ENCODE measurements around the gene DOLK.
"Not testable (repeated sequence)": the region's sequence is repeated elsewhere in the genome, so short reads cannot be mapped to it uniquely, and the experiment has no call there.

DOLK gene

DNA sequence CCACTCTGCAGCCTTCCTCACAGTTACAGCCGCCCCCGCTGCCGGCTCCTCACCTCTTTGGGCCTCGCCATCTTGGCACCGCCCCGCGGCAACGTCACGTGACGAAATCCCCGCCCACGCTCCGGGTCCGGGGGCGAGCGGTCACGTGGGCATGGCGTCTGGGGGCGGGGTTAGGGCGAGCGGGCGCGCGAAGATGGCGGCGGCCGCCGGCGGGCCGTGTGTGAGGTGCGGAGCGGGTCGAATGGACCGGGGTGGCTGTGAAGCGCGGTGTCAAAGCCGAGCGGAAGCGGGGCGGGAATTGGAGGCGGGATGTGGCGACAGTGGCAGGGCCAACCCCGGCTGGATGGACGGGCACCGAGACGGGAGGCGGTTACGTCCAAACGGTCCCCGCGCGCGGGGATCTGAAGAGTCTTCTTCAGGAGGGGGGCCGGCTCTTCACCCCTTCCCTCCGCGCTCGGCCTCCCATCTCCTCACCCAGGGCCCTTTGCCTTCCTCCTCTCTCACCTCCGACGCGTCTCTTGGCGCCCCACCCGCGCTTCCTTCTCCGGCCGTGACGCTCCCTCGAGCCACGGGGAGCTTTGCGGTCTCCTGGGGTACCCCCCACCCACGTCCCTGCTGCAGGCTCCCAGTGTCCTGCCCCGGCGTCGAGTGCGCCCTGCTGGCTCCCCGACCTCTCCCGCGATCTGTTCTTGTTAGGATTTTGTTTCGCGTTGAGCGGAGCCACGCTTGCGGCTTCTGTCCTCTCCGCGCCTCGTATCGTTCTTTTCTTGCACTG is at the start of gene DOLK, which contains the start of gene NUP188:
Gene DOLK, minus strand, starts transcription at position 77 of the 775 bp plus-strand sequence. CDS start 300 bp downstream, outside the sequence.
Gene NUP188, plus strand, starts transcription at position 173 of the 775 bp plus-strand sequence. Its CDS starts 21 bp downstream, at position 194.
- peak; percentile 44 for DNase-seq (ENCODE audit: low read depth)

DNA sequence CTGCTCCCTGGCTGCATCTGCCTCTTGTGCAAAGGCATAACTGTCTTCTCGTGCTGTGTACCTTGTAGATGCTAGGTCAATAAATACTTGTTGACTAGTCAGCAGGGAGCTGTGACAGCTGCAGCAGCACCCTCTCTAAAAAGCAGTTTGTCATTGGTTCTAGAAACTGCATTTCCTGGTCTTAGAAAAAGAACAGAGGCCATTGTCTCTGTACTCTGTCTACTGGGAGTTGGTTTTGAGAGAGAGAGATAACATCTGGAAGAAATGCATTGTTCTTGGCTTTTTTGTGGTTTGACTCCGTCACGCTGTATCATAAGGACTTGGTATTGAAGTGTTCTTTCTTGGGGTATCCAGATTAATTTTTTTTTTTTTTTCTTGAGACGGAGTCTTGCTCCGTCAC is 48.4 kb upstream of the DOLK start:
- DNase-seq (ENCODE audit: low read depth) = no peak

DNA sequence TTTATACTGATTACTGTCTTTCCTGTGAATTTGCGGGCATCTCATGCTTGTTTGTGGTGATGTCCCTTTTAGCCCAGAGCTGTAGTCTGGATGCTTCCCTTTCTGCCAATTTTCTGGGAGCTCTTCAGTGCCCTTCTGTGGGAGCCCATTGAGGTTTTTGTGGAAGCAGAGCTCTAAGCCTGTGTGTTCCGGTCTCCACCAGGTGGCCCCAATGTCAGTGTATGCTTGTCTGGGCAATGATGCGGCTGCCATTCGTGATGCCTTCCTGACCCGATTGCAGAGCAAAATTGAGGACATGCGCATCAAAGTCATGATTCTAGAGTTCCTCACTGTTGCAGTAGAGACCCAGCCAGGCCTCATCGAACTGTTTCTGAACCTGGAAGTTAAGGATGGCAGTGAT is 45.6 kb upstream of the DOLK start:
- no peak for DNase-seq (ENCODE audit: low read depth)

DNA sequence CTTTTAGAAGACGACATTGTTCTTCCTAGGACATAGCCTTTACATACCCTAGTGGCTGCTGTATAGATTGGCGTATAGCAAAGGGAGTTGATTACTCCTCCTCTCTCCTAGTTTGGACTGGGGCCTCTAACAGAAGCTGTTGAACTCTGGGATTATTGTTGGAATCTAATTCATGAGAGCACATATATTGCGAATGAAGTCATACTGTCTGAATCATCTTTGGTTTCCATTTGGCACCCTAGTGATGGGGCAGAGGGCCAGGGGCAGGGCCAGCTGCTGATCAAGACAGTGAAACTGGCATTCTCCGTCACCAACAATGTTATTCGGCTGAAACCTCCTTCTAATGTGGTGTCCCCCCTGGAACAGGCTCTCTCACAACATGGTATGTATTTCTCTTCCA is 40.4 kb upstream of the DOLK start:
- peak; percentile 74 for DNase-seq (ENCODE audit: low read depth)

DNA sequence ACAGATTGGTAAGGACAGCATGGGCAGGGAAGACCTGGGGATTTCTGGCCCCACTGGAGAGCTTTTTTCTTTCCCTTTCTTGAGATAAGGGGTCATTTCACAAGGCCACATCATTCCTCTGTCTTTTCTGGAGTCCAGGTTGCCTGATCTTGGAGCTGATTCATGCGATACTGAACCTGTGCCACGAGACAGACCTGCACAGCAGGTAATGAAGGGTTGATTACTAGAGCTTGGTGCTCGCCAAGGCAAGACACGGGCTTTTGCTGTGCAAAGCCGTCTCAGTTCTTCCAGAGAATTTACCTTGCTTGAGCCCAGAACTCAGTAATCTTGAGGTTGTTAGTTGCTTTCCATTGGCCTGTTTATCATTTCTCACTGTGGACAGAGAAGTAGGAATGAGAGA is 39.3 kb upstream of the DOLK start:
- no peak for DNase-seq (ENCODE audit: low read depth)

DNA sequence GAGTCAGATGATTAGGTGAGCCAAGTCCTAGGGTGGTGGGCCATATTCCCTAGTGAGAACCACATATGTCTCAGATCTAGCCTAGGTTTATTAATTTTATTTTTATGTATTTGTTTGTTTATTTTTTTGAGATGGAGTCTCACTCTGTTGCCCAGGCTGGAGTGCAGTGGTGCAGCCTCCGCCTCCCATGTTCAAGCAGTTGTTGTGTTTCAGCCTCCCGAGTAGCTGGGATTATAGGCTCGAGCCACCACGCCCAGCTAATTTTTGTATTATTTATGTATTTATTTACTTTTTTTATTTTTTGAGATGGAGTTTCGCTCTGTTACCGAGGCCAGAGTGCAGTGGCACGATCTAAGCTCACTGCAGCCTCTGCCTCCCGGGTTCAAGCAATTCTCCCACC is 36.1 kb upstream of the DOLK start:
- no peak for DNase-seq (ENCODE audit: low read depth)

DNA sequence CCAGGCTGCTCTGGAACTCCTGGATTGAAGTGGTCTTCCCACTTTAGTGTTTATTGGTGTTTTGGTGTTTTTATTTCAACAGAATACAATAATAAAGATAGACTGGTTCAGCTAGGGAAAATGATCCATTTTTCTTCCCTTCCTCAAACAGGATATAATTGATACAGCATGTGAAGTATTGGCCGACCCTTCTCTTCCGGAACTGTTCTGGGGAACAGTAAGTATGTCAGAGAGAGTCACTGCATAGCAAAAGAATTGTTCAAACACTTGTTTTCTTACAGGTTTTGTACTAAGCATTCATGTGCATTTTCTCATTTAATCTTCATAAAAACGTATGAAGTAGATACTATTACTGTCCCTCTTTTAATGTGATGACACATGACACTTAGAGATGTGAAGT is 31.7 kb upstream of the DOLK start:
- no peak for DNase-seq (ENCODE audit: low read depth)

DNA sequence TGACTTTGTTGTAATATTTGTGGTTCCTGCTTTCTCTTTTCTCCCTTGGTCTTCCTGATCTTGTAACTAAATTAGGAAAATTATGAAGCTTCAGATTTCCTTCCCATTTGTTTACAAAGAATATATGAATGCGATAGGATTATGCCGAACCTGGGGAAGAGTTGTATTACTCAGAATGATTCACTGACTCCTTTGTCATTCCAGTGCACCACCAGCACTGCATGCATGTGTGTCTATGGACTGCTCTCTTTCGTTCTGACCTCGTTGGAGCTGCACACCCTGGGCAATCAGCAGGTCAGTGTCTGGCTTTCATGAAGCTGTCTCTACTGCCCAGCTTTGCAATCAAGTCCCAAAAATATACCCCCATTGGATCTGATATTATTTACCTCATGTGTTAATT is 25.6 kb upstream of the DOLK start:
- DNase-seq (ENCODE audit: low read depth) = no peak

DNA sequence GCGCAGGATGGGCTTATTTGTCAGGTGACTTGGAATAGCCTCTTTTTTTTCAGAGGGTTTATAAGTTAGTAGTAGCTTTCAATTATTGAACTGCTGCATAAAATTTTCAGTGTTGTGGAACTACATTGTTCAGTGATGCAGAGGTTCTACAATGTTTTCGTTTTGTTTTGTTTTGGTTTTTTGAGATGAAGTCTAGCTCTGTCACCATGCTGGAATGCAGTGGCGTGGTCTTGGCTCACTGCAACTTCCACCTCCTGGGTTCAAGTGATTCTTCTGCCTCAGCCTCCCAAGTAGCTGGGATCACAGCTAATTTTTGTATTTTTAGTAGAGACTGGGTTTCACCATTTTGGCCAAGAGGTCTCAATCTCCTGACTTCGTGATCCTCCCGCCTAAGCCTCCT is 22.1 kb upstream of the DOLK start:
- no peak for DNase-seq (ENCODE audit: low read depth)

DNA sequence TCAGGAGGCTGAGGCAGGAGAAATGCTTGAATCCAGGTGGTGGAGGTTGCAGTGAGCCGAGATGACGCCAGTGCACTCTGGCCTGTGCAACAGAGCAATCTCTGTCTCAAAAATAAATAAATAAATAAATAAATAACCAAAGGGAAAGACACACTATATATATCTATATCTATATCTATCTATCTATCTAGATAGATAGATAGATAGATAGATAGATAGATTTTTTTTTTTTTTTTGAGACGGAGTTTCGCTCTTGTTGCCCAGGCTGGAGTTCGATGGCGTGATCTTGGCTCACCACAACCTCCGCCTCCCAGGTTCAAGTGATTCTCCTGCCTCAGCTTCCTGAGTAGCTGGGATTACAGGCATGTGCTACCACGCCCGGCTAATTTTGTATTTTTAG is 14.0 kb upstream of the DOLK start:
- DNase-seq (ENCODE audit: low read depth) = not testable (repeated sequence)

DNA sequence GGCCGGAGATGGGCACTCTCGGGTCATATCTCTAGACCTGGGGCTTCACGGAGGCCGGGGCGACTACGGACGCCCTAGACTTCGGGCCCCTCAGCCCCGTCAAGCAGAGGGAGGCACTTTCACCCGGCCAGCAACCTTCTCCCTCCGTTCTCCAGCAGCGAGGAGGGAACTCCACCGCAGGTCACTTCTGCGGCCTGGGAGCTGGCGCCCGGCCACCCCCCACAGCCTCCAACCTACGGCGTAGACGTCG is 201 bp downstream of the DOLK start:
- DNase-seq (ENCODE audit: low read depth) = no peak

DNA sequence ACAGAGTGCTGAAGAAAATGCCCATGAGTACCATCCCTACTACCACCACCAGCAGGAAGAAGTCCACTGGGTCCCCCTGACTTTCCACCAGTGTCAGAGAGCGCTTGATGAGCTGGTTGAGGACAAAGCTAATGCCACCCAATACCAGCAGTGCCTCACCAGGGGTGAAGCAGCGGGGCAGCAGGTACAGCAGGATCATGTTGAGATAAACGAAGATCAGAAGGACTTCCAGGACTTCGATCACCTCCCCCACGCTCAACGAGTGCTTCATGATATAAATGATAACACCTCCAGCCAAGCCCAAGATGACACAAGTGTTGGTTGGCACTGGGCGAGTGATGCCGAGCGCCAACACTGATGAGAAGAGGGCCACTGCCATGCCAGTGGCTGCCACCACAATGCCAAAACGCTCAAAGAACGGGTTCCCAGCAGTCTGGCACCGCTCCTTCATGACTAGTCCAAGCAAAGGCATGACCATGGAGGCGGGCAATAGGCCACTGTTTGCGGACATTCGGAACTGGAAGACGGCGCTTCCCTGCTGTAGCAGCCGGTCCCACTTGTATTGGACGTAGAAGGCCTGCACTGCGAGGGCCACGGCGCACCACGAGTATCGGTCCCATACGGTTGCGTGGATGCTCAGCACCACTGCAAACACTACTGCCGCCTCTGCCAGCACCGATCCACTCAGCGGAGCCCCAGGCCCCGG is 679 bp downstream of the DOLK start:
- no peak for DNase-seq (ENCODE audit: low read depth)

DNA sequence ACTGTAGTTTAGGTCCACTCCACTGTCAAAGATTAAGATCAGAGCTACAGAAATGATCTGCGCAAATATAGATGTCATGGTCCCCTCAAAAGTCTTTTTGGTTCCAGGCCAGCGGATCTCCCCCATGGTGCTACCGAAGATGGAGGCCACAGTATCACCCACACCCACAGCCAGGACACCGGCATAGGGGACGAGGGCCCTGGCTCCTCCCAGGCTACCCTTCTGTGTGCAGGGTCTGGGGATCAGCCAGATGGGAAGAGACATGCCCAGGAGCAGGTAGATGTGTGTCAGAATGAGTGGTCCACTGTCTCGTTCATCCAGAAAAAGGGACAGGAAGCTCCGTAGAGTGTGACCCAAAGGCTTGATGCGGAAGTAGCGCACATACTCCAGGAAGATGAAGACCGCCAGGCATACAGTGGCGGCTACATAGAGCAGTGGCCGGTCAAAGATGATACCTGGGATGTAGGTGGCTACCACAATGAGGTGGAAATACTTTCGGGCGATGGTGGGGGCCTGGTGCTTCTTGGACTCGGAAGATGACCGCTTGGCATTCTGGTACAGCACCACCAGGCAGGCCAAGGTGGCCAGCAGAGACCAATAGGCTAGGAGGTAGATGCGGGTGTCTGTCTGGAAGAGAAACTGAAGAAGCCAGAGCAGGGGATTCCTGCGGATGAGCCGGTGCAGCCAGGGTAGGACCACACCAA is 1.5 kb downstream of the DOLK start:
- no peak for DNase-seq (ENCODE audit: low read depth)

DNA sequence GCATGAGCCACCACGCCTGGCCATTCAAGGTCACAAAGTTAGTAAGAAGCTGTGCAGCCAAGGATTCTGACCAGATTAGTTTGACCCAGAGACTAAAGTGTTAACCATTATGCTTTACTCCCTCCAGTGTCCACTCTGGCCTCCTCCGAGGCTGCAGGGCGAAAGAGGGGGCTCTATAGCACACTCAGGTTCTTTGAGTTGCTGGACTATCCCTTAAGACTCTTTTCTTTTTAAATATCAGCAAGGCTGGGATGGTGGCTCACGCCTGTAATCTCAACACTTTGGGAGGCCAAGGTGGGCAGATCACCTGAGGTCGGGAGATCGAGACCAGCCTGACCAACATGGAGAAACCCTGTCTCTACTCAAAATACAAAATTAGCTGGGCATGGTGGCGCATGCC is 2.4 kb downstream of the DOLK start:
- DNase-seq (ENCODE audit: low read depth) = not testable (repeated sequence)

DNA sequence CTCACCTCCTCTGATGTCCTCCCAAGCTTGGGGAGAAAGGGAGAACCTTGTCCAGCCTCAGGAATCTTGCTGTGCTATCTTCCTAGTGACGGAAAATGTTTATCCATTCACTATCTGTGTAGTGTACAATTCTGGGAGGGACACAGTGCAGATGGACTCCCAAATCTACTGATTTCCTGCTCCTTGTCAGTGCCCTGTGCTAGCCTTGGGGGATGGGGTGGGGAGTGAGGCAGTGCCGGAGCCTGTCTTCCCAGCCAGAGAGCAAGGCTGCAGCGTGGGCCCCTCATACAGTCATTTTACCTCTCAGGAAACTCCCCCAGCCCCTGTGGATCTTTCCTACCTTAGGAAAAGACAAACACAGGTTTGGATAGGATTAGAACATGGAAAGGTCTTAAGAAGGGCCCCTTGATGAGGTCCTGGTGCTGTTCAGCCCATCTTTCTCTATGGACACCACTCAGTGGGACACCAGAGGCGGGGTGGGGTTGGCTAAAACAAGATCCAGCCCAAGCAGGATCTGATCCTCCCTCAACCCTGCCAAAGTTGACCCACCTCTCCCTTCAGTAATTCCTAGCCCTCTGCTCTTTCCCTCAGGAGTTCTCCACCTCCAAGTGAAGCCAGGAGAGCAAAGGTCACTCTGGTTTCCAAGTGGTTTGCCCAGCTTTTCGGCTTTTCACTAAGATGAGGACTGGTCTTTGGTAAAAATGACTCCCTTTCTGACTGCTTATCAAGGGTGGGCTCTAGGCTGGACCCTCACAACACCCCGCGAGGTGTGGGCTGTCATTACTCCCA is 3.4 kb downstream of the DOLK start:
- no peak for DNase-seq (ENCODE audit: low read depth)

DNA sequence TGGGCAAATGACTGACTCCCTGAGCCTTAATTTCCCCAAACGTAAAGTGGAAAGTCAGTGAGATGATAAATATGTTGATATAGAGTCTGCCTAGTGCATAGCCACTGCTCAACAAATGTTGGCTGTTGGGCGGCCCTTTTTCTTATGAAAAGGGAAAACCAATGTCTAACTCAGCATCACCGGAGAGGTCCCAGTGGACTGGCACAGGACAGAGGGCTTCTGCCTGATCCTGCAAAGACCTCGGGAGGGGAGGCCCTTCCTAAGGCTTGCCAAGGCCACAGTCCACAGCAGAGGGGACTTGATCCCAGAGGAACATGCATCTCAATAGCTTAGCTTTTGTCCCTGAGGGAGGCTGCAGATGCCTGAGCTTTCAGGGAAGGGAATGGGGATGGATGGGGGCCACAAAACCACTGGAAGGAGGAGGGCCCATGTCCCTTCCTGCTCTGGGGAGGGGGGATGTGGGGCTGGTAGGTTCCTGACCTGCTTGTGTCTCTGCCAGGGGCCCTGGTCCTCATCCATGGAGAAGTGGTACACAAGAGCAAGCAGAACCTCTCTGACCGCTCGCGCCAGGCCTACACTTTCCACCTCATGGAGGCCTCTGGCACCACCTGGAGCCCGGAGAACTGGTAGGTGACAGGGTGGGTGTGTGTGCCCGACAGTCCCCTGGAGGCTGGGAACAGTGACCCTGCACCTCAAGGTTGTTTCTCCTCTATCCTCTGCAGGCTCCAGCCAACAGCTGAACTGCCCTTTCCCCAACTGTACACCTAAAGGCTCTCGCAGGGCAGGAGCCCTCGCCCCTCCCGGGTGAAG is 6.3 kb downstream of the DOLK start:
- DNase-seq (ENCODE audit: low read depth) = no peak

DNA sequence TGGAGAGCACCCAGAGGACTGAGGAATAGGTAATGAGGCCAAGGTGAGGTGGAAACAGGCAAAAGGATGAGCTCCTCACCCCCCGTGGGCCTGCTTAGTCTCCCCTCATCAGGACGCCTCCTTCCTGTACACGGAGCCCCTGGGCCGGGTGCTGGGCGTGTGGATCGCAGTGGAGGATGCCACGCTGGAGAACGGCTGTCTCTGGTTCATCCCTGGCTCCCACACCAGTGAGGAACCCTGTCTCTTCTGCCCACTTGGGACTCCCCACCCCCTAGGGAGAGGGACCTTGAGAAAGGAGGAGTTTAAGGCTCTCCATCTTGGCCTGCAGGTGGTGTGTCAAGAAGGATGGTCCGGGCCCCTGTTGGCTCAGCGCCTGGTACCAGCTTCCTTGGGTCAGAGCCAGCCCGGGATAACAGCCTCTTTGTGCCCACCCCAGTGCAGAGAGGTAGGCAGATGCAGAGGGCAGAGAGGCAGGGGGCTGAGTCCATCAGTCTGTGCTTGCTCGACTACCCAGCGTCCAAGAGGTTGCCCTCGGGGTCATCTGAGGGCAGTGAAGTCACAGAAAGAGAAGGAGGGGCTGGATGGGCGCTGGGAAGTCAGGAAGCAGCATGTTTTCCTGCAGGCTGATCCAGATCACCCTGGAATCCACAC is 7.0 kb downstream of the DOLK start:
- DNase-seq (ENCODE audit: low read depth) = no peak

DNA sequence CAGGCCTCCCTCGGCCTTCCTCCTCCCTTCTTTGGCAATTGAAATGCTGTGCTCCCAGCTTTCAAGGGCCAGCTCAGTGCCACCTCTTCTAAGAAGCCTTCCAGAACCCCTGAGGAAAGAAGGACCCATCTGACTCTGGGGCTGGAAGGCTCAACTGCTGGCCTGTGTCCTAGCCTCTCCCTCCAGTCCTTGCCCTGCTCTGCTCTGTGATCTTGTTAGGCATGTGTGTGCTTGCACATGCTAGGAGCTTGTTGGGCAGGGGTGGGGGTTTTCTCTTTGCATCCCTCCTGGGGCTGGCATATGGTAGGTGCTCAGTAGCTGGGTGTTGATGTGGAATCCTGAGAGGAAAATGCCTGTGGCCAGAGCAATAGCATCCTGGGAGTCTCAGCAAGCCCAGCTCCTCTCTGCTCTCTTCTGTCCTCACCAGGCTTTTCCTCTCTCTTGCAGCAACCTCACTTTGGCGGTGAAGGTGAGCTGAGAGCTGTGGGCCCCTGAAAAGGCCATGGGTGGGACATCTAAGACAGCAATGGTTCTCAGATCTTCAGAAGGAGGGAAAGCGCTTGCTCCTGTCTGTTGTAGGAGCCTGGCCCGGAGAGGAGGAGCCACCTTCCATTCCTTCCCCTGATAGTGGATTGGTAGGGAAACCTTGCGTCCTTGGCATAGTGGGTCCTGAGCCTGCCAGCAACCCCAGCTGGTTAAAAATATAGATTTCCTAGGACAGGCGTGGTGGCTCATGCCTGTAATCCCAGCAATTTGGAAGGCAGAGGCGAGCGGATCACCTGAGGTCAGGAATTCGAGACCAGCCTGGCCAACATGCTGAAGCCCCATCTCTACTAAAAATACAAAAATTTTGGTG is 9.9 kb downstream of the DOLK start:
- no peak for DNase-seq (ENCODE audit: low read depth)

DNA sequence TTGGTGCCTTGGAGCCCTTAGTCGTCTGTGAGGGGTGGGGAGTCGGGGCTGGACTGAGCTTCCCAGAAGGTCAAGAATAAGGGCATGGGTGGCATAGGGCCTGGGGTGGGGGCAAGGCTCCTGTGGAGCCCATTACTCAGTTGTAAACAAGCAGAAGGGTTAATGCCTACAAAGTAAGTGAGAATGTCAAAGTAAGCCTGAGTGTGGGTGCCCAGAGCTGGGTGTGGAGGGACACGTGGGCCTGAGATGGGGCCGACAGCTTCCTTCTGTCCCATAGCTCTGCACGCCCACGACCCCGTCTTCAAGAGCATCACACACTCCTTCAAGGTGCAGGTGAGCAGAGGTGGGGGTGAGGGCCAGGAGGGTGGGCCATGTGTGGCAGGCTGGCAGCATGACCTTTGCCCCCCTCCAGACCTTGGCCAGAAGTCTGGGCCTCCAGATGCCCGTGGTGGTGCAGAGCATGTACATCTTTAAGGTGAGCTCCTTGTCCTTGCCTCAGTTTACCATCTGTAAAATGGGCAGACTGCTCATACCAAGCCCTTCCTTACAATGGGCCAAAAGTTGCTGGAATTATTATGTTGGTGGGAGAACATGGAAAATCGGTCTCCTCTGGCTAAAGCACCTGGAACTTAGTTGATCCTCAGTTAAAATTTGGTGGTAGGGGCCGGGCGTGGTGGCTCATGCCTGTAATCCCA is 11.1 kb downstream of the DOLK start:
- DNase-seq (ENCODE audit: low read depth) = no peak

All from GM04503 (cell line).